Testis (tissue), 2 donors: ENCODE data around the gene PDGFC.

Experiments used
- CTCF ChIP-seq, 3 experiments: fragments of 450-650 bp in 2 of 3; fragments of 200-600 bp in 1 of 3; sonication (generic) in 1 of 3; IDR thresholded peaks; one replicate each; pipeline ENCODE4 v1.5.1; 2016 to 2019; ENCODE audit warnings: antibody characterized with exemption in 3 of 3, mild to moderate bottlenecking in 2 of 3, moderate library complexity in 1 of 3
- POLR2A ChIP-seq: fragments of 450-650 bp; IDR thresholded peaks from one replicate; pipeline ENCODE4 v1.6.1; 2017; ENCODE audit warnings: antibody characterized with exemption, mild to moderate bottlenecking, moderate library complexity

GRCh38 chr4:156770140-156770539, 201.5 kb downstream of the PDGFC start:
- TF ChIP-seq CTCF (IDR thresholded peaks at IDR 0.05) (no peak), POLR2A (no peak)
